Uterus (tissue), 4 donors: ENCODE measurements around the gene VPS16. TPM values are rescaled to one million over a fixed set of nuclear protein-coding genes. Genes with fewer than 3 reads are reported as not detected.

Source experiments
- DNase-seq, 2 donors: peaks; one replicate each; pipeline ENCODE4 v3.0.0-alpha.2; 2019 to 2020
- H3K27ac ChIP-seq, 2 donors: fragments of 200-600 bp; sonication (generic); 1 replicate in 1 of 2; 2 replicates in 1 of 2; pipeline ENCODE4 v1.5.1; 2016 to 2018
- H3K27me3 ChIP-seq, 2 donors: fragments of 200-600 bp; sonication (generic); one replicate each; pipeline ENCODE4 v1.5.1; 2018 to 2019; ENCODE audit warnings: control low read depth in 1 of 2
- H3K36me3 ChIP-seq, 2 donors: fragments of 200-600 bp; sonication (generic); one replicate each; pipeline ENCODE4 v1.5.1; 2019; ENCODE audit warnings: control low read depth in 1 of 2
- H3K4me1 ChIP-seq, 2 donors: fragments of 200-600 bp; sonication (generic); one replicate each; pipeline ENCODE4 v1.5.1; 2018 to 2019; ENCODE audit warnings: control low read depth in 1 of 2
- H3K4me3 ChIP-seq, 2 donors: fragments of 200-600 bp; sonication (generic); 1 replicate in 1 of 2; 2 replicates in 1 of 2; pipeline ENCODE4 v1.5.1; 2018 to 2019; ENCODE audit warnings: mild to moderate bottlenecking in 1 of 2
- H3K9me3 ChIP-seq, 2 donors: fragments of 200-600 bp; sonication (generic); one replicate each; pipeline ENCODE4 v1.5.1; 2019; ENCODE audit warnings: control low read depth in 1 of 2
- CTCF ChIP-seq, 4 experiments: fragments of 200-600 bp in 2 of 4; fragments of 450-650 bp in 2 of 4; sonication (generic) in 2 of 4; IDR thresholded peaks; one replicate each; pipeline ENCODE4 v1.5.1; 2016 to 2019; ENCODE audit warnings: antibody characterized with exemption in 4 of 4, mild to moderate bottlenecking in 2 of 4, moderate library complexity in 1 of 4
- POLR2A ChIP-seq, 2 donors: fragments of 450-650 bp; IDR thresholded peaks; one replicate each; pipeline ENCODE4 v1.6.1; 2016; ENCODE audit warnings: antibody characterized with exemption in 2 of 2, mild to moderate bottlenecking in 1 of 2, moderate library complexity in 1 of 2
- intact Hi-C: fragments of 100-400 bp; cut with DNase I; formaldehyde crosslinking; loops from one replicate; pipeline ENCODE4 v1.15.1; 2023; ENCODE audit warnings: low total_unique reads
- total RNA-seq, 4 donors: library from RNA; depleted of rRNA in 3 of 4; stranded (reverse); fragments of >200 nt in 3 of 4; gene quantifications; one replicate each; pipeline versions ENCODE4 v1.1.0 to v1.2.4, GENCODE V29; 2014 to 2023
- donor health status: DM: yes; HTN: yes; CAD: no.

The VPS16 gene
- total RNA-seq, 4 donors from 2014 or later, result 5.9 to 48.6 (median 37.9) TPM

GRCh38 chr20:2871111-2871465 is 30.5 kb downstream of the VPS16 start:
- H3K27me3 ChIP-seq, result no peaks in the 10 kb centered on the region
- H3K4me1 ChIP-seq, result no peaks in the 10 kb centered on the region
- no peak for DNase-seq
- H3K27ac ChIP-seq, result no peak overlapping the region
- no peaks in the 10 kb centered on the region for H3K36me3 ChIP-seq
- TF ChIP-seq CTCF (IDR thresholded peaks at IDR 0.05) (no peak), POLR2A (IDR thresholded peaks at IDR 0.05) (no peak)
- no peak overlapping the region for H3K4me3 ChIP-seq
- H3K9me3 ChIP-seq, result no peaks in the 10 kb centered on the region
- intact Hi-C loops, result no loop called here

GRCh38 chr20:2871661-2872458 is 31.3 kb downstream of the VPS16 start:
- Histone ChIP-seq H3K4me3 (peak overlapping the region; percentile 58 to 81), H3K27ac (no peak overlapping the region), H3K27me3 (no peaks in the 10 kb centered on the region), H3K4me1 (no peaks in the 10 kb centered on the region), H3K36me3 (no peaks in the 10 kb centered on the region), H3K9me3 (no peaks in the 10 kb centered on the region)
- DNase-seq, result no peak
- TF ChIP-seq CTCF (IDR thresholded peaks at IDR 0.05), result no peak
- no peak for TF ChIP-seq POLR2A (IDR thresholded peaks at IDR 0.05)
- intact Hi-C loops, result no loop called here

- intact Hi-C loops, result no loop called here
- H3K27me3 ChIP-seq, result no peaks in the 10 kb centered on the region
- DNase-seq, result peak; percentile 45 to 46
- H3K9me3 ChIP-seq, result no peaks in the 10 kb centered on the region
- no peak for TF ChIP-seq CTCF (IDR thresholded peaks at IDR 0.05)
- TF ChIP-seq POLR2A (IDR thresholded peaks at IDR 0.05), result no peak
- peak overlapping the region in 1 of 2 donors; percentile 51 for H3K27ac ChIP-seq
- no peaks in the 10 kb centered on the region for H3K4me1 ChIP-seq
- H3K36me3 ChIP-seq, result no peaks in the 10 kb centered on the region
- H3K4me3 ChIP-seq, result peak overlapping the region; percentile 58 to 81
Observed at GRCh38 chr20:2872459-2873009, 32.0 kb downstream of the VPS16 start.

GRCh38 chr20:2873010-2873746 is 32.6 kb downstream of the VPS16 start, which contains the start of gene PTPRA:
TSS of gene PTPRA (plus strand) at chr20:2873481. CDS start at chr20:2964278, 90,797 bp downstream.
- peak; percentile 90 to 92 for DNase-seq
- intact Hi-C loops, result no loop called here
- Histone ChIP-seq H3K36me3 (no peaks in the 10 kb centered on the region), H3K27ac (peak within 1 kb of the TSS; percentile 70 to 89), H3K9me3 (no peaks in the 10 kb centered on the region), H3K4me1 (no peaks in the 10 kb centered on the region), H3K4me3 (peak within 1 kb of the TSS; percentile 58 to 81), H3K27me3 (no peaks in the 10 kb centered on the region)
- TF ChIP-seq CTCF (IDR thresholded peaks at IDR 0.05) (peak in 1 of 4 experiments; percentile 14), POLR2A (IDR thresholded peaks at IDR 0.05) (peak; percentile 85 to 92)

- H3K4me1 ChIP-seq, result no peaks in the 10 kb centered on the region
- TF ChIP-seq POLR2A (IDR thresholded peaks at IDR 0.05) (no peak), CTCF (IDR thresholded peaks at IDR 0.05) (no peak)
- H3K27ac ChIP-seq, result peak overlapping the region; percentile 70 to 89
- peak overlapping the region; percentile 58 to 81 for H3K4me3 ChIP-seq
- intact Hi-C loops, result no loop called here
- no peaks in the 10 kb centered on the region for H3K27me3 ChIP-seq
- DNase-seq, result peak; percentile 36 to 46
- no peaks in the 10 kb centered on the region for H3K36me3 ChIP-seq
- no peaks in the 10 kb centered on the region for H3K9me3 ChIP-seq
Observed at GRCh38 chr20:2873747-2874041, 33.1 kb downstream of the VPS16 start.
